ENCODE data around the gene INAFM2. TPM values are rescaled to one million over a fixed set of nuclear protein-coding genes. Genes with fewer than 3 reads are reported as not detected.

Gene INAFM2
- total and polyA plus RNA-seq, 11 donors, result 27.9 to 92.7 (median 36.1) TPM

DNA sequence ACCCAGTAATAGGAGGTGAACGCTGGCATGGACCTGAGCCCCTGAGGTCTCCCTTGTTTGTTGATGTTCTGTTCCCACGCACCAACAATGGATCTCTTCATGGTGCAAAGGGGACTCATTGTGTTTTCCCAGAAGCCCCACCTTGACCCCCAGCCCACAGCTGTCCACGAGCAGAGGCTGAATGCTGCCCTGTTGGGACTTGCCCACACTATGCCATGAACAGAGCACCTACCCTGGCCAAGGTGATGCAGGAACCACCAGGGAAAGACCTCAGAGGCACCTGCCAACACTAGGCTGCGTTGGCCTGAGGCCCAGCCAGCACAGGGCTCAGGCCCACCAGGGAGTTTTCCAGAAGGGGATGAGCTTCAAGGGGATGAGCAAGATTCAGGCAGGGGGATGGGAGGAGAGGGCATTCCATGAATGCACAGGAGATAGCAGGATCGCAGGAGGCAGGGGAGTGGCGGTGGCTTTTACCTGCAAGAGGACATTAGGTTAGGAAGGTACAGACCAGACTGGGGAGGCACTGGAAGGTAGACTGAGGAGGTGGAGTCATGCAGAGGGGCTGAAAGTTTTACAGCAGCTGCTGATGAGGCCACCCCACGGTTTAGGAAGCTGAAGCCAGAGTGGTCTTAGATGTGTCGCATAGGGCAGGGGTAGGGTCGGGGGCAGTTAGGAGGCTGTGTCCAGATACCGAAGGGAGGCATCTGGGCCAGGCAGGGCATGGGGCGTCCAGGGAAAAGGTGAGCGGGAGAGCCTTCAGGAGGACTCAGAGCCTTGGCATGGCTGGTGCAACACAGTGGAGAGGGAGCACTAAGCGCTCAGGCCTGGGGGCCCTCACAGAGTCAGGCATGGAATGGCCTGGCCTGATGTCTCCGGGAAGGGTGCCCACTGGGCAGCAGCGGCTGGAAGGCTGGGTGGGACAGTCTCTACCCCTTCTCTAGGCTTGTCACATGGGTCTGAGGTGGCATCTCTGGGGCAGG is 23.4 kb downstream of the INAFM2 start:
- 87 to 91% (median 88%) methylated on average over 14 to 15 of the region's 15 CpGs for WGBS, 4 donors
- Histone ChIP-seq H3K9me3 (no peaks in the 10 kb centered on the region), H3K27me3 (no peaks in the 10 kb centered on the region), H3K27ac (no peak overlapping the region), H3K36me3 (no peaks in the 10 kb centered on the region), H3K4me3 (no peak overlapping the region), H3K4me1 (peaks cover 7 to 36% (median 19%) of the 10 kb centered on the region in 12 donors)
- intact Hi-C loops (cut with DNase I), result no loop called here
- no peak for TF ChIP-seq POLR2A (IDR thresholded peaks at IDR 0.05)
- TF ChIP-seq, protein P1, sequence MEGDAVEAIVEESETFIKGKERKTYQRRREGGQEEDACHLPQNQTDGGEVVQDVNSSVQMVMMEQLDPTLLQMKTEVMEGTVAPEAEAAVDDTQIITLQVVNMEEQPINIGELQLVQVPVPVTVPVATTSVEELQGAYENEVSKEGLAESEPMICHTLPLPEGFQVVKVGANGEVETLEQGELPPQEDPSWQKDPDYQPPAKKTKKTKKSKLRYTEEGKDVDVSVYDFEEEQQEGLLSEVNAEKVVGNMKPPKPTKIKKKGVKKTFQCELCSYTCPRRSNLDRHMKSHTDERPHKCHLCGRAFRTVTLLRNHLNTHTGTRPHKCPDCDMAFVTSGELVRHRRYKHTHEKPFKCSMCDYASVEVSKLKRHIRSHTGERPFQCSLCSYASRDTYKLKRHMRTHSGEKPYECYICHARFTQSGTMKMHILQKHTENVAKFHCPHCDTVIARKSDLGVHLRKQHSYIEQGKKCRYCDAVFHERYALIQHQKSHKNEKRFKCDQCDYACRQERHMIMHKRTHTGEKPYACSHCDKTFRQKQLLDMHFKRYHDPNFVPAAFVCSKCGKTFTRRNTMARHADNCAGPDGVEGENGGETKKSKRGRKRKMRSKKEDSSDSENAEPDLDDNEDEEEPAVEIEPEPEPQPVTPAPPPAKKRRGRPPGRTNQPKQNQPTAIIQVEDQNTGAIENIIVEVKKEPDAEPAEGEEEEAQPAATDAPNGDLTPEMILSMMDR (IDR thresholded peaks at IDR 0.05), result no peak
- peak in 1 of 5 donors; percentile 59 for DNase-seq
- no peak for ATAC-seq

DNA sequence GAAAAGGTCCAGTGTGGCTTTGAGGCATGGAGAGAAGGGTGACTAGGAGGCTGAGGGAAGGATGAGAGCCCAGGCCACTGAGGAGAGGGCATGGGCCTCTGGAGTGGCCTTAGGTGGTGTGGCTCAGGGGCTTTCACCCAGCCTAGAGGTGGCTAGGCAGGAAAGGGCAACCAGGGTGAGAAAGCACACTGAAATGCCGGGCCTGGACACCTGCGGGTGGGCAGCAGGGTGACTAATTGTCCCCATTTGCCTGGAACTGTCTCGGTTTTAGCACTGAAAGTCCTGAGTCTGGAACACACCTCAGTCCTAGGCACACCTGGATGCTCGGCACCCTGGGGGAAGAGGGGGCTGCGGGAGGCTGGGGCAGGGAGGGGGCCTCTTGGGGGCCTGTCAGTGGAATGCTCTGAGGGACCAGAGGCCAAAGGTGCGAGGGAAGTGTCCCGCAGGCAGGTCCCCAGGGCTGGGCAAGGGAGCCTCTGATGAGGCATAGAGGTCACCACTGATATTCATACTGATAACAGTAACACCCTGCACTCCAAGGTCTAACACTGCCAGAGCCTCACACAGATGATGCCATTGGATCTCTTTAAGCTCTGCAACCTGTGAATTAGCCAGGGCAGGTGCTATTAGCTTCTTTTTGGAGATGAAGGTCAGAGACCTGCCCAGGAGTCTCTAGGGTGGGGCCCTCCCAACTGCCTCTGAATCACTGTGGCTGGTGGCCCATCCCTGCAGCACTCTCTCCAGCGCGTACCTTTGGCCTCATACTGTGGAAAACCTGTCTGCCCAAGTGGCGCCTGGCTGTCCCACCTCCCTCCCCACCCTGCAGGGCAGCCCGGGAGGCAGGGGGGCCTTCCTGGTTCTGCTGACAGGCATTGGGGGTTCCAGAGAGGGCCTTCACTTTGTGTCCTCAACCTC is 24.3 kb downstream of the INAFM2 start:
- intact Hi-C loops (cut with DNase I), result no loop called here

DNA sequence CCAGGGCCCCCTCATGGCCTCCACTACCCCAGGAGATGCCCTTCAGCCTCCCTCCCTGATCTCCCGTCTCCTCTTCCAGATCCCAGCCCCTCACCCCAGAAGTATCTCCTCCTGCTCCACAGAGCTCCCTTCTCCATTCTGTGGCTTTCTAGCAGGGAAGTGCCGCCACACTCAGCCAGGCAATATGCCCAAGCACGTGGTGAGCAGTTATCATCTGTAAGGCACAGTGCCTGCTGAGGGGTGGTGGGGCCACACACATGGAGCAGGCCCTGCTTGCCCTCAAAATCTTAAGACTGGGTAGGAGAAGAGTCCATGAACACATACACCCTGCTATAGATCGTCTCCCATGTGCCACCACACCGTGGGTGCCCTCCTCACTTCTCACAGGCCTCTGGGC is 25.0 kb downstream of the INAFM2 start:
- no peak overlapping the region for H3K4me3 ChIP-seq
- intact Hi-C loops (cut with DNase I), result no loop called here
- no peaks in the 10 kb centered on the region for H3K36me3 ChIP-seq
- H3K4me1 ChIP-seq, result peaks cover 0 to 24% (median 13%) of the 10 kb centered on the region in 12 donors
- H3K9me3 ChIP-seq, result no peaks in the 10 kb centered on the region
- DNase-seq, result peak in 1 of 5 donors; percentile 49
- H3K27me3 ChIP-seq, result no peaks in the 10 kb centered on the region
- 70 to 79% (median 75%) methylated on average over 5 of the region's 5 CpGs for WGBS, 4 donors
- ATAC-seq, result peak in 2 of 4 donors; percentile 9 to 38
- no peak overlapping the region for H3K27ac ChIP-seq
- TF ChIP-seq, protein P1 (IDR thresholded peaks at IDR 0.05), result no peak
- no peak for TF ChIP-seq POLR2A (IDR thresholded peaks at IDR 0.05)

More for the DNA sequence above, 24.3 kb downstream of the INAFM2 start:
- Histone ChIP-seq H3K36me3 (no peaks in the 10 kb centered on the region), H3K27ac (no peak overlapping the region), H3K9me3 (no peaks in the 10 kb centered on the region), H3K4me3 (no peak overlapping the region), H3K27me3 (no peaks in the 10 kb centered on the region), H3K4me1 (peaks cover 3 to 30% (median 15%) of the 10 kb centered on the region in 12 donors)
- no peak for TF ChIP-seq POLR2A (IDR thresholded peaks at IDR 0.05)
- TF ChIP-seq, protein P1 (IDR thresholded peaks at IDR 0.05), result no peak
- ATAC-seq (no peak), DNase-seq (peak in 1 of 5 donors; percentile 33)
- 89 to 93% (median 89%) methylated on average over 8 to 11 of the region's 11 CpGs for WGBS, 4 donors

Data from heart left ventricle (tissue), 16 donors.